Measurements from ENCODE around the gene ALG11.
A peak's percentile ranks its signal among the peaks of the same experiment; 100 is the strongest.
"Not testable (repeated sequence)": the region's sequence is repeated elsewhere in the genome, so short reads cannot be mapped to it uniquely, and the experiment has no call there.

ALG11 gene

GRCh38 chr13:52030401-52030800, 18.2 kb downstream of the ALG11 start:
- not testable (repeated sequence) for DNase-seq

GRCh38 chr13:52033039-52033438, 20.8 kb downstream of the ALG11 start:
- DNase-seq, result no peak

GRCh38 chr13:52034616-52035226, 22.5 kb downstream of the ALG11 start:
- no peak for DNase-seq

GRCh38 chr13:52036037-52036436, 23.8 kb downstream of the ALG11 start:
- no peak for DNase-seq

- DNase-seq, result no peak
Observed at GRCh38 chr13:52043675-52044074, 31.5 kb downstream of the ALG11 start.

GRCh38 chr13:52047463-52047862, 35.3 kb downstream of the ALG11 start:
- DNase-seq, result no peak

GRCh38 chr13:52048516-52048915, 36.3 kb downstream of the ALG11 start:
- no peak for DNase-seq

GRCh38 chr13:52051400-52051799, 39.2 kb downstream of the ALG11 start:
- no peak for DNase-seq

GRCh38 chr13:52053460-52053859, 41.3 kb downstream of the ALG11 start:
- no peak for DNase-seq

- not testable (repeated sequence) for DNase-seq
Observed at GRCh38 chr13:52061064-52061463, 48.9 kb downstream of the ALG11 start.

GRCh38 chr13:52061587-52061986, 49.4 kb downstream of the ALG11 start:
- no peak for DNase-seq

- DNase-seq, result no peak
Observed at GRCh38 chr13:52067237-52067636, 55.0 kb downstream of the ALG11 start.

GRCh38 chr13:52070929-52071523, 58.8 kb downstream of the ALG11 start:
- peak; percentile 4 for DNase-seq

Data from activated T-cell treated with anti-CD3 and anti-CD28 coated beads for 4 hours (primary cell).